Stimulated activated CD4-positive, alpha-beta T cell treated with anti-CD3 and anti-CD28 coated beads, Interleukin-4, amount 100 ng/mL, for 24 hours (primary cell): ENCODE measurements around the gene PIK3R5.
"Not testable (repeated sequence)": the region's sequence is repeated elsewhere in the genome, so short reads cannot be mapped to it uniquely, and the experiment has no call there.

Source experiments
- DNase-seq: peaks from one replicate; pipeline ENCODE4 v3.0.0-alpha.2; 2020

The PIK3R5 gene

GRCh38 chr17:8872036-8872704 is 93.3 kb downstream of the PIK3R5 start:
- DNase-seq, result no peak

DNA sequence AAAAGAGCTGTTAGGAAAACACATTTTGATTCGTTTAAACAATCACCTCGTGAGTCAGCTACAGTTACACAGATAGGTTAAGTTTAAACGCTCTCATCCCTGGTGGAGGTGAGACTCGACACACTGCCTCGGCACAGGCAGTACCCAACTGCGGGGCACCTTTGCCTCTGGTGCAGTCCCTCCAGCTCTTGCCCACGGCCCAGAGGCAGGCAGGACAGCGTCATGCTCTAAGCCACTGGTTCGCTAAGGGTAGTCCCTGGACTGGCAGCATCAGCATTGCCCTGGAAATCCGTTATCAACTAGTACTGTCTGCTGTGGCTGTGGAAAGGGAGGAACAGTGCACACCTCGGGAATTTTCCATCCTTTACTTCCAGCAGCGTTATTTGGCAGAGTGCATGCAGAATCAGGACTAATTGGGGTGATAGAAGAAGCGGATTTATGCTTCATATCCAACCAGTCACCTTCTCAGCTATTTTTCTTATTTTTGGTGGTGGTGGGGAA is 94.4 kb downstream of the PIK3R5 start:
- DNase-seq, result no peak

- DNase-seq, result no peak
Measured at GRCh38 chr17:8870406-8871040, 95.0 kb downstream of the PIK3R5 start.

GRCh38 chr17:8869114-8869815 is 96.2 kb downstream of the PIK3R5 start:
- DNase-seq, result no peak

- DNase-seq, result no peak
Measured at GRCh38 chr17:8868529-8868951, 97.0 kb downstream of the PIK3R5 start.

DNA sequence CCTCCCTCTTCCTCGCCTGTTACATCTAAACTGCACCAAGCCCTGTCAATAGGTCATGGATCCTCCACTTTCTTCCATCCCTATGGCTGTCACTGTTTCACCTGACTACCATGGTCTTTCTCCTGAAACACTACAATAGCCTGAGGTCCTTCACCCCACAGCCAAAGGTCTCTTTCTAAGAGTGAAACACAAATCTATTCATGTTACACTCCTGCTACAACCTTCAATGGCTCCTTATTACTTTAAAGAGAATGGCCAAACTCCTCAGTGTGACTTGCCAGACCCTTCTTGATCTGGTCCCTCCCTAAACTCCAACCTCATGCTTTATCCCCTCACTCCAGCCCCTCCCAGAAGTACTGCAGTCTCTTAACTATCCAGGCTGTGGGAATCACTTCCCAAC is 97.4 kb downstream of the PIK3R5 start:
- DNase-seq, result no peak

DNA sequence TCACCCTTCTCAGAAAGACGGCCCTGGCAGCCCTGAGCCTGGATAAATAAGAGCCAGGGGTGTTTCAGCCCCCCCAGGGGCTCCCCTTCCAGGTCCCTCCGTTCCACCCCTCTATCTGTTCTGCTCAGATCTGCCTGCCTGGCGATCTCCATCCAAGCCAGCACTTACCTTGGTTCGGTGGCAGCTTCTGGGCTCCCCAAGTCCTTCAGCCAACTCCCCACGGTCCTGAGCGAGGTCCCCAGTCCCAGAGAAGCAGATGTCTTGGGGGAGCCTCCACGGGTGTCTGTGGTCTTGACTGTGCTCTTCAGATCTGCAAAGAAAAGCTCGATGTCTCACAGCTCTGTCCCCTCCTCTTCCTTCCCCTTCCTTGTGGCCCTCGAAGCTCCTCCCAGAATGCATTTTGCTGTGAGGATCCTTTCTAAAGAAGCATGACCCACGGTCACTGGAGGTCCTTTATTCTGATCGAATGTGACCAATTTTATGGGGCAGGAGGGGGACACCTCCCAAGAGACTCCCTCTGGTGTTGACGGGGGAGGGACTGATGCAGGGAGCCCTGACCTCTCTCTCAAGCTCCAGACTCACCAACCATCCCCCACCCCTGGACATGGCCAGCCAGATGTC is 98.0 kb downstream of the PIK3R5 start, which contains the start of gene PIK3R6:
Gene PIK3R6, minus strand, starts transcription at position 314 of the 621 bp plus-strand sequence. CDS start 17,880 bp downstream, outside the sequence.
- no peak for DNase-seq

GRCh38 chr17:8865811-8866210 is 99.7 kb downstream of the PIK3R5 start:
- no peak for DNase-seq

DNA sequence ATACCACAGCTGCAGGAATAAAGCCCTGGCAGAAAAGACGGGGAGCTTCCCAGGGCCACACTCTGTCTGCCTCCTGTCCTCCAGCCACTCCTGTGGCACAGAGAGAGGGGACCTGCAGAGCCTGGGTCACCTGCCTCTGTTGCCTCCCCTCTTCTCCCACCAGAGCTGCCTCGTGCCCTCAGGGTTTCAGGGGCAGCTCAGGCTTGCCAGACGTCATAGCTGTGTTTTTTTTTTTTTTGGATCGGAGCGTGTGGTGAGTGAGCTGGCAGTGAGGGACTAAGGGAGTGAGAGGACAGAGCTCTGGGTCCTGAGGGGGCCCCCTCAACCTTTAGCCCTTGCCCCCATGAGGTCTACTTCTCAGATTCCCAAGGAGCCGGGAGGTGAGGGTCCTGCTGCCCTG is 100.1 kb downstream of the PIK3R5 start:
- no peak for DNase-seq

GRCh38 chr17:8862213-8863056 is 103.1 kb downstream of the PIK3R5 start:
- DNase-seq, result no peak

- no peak for DNase-seq
Measured at GRCh38 chr17:8861495-8862181, 103.9 kb downstream of the PIK3R5 start.

DNA sequence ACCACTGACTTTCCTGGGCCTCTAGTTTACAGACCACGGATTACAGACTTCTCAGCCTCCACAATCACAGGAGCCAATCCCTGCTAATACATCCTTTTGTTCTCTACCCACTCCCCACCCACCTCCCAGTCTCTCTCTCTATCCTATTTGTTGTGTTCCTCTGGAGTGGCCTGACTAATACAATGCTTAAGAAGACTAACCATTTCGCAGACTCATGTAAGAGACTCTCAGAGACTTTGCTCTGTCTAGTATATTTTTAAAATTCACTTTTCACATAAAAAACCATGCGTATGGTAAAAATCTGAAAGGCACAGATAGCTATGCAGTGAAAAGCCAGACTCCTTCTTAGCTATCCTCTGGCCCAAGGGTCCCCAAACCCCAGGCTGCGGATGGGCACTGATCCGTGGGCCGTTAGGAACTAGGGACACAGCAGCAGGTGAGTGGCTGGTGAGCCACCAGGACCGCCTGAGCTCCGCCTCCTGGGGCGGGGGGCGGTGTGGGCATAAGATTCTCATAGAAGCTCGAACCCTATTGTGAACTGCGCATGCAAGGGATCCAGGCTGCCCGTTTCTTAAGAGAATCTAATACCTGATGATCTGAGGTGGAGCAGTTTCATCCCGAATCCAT is 105.6 kb downstream of the PIK3R5 start:
- no peak for DNase-seq

DNA sequence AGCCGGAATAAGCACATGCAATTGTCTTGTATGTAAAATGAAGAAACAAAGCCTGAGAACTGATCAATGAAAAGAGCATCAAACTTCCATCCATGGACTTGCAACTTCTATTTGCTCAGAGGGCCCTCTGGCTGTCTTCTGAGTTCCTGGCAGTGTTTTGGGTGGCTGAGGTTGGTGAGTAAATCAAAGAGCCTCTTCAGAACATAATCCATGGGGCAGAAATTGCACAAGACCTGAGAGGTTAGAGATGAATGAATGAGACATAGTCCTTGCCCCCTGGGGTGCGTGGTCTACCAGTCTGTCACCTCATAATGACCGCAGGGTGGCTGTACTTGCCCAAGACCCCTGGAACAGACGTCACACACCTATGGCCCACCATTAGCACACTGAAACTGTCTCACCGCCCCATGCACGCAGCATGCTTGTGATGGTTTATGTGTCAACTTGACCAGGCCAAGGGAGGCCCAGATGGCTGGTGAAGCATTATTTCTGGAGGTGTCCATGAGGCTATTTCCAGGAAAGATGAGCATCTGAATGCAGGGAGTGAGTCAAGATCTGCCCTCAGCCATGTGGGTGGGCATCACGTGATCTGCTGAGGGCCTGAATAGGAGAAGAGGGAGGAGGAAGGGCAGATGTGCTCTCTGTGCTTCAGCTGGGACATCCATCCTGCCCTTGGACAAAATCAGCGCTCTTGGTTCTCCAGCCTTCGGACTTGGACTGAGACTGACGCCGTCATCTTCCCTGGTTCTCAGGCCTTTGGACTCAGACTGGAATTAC is 106.3 kb downstream of the PIK3R5 start:
- no peak for DNase-seq

- no peak for DNase-seq
Measured at GRCh38 chr17:8857919-8858318, 107.6 kb downstream of the PIK3R5 start.

DNA sequence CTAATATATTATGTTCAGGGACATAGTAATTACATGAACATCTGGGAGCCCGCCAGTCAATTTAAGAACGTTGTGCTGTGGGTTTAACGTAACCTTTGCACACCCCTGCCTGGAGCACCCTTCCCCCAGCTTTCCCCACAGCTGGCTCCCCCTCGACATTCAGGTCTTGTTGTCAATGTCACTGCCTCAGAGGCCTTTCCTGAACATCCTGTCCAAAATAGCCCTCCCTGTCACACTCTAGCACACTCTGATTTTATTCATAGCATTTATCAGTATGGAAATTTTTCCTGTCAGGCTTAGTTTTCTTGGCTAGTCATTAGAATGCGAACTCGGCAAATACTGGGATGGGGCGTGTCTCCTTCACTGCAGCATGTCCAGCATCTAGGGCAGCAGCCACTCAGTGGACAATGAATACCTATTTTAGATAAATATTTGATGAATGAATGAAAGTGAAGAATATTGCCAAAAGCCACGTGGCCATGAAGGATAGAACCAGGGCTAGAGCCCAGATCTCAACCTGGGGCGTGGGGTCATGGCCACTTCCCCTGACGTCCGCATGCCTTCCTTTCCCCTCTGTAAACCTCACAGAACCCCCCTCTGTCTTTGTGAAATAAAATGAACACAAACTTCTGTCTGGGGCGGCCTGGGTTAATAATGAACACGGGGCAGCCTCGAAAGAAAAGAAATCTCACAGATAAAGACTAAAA is 108.5 kb downstream of the PIK3R5 start:
- DNase-seq, result no peak

- not testable (repeated sequence) for DNase-seq
Measured at GRCh38 chr17:8856205-8856603, 109.3 kb downstream of the PIK3R5 start.

- DNase-seq, result no peak
Measured at GRCh38 chr17:8855477-8856204, 109.9 kb downstream of the PIK3R5 start.

GRCh38 chr17:8851600-8851999 is 113.9 kb downstream of the PIK3R5 start:
- DNase-seq, result no peak
